ENCODE results near the gene TBC1D21.

Gene TBC1D21

DNA sequence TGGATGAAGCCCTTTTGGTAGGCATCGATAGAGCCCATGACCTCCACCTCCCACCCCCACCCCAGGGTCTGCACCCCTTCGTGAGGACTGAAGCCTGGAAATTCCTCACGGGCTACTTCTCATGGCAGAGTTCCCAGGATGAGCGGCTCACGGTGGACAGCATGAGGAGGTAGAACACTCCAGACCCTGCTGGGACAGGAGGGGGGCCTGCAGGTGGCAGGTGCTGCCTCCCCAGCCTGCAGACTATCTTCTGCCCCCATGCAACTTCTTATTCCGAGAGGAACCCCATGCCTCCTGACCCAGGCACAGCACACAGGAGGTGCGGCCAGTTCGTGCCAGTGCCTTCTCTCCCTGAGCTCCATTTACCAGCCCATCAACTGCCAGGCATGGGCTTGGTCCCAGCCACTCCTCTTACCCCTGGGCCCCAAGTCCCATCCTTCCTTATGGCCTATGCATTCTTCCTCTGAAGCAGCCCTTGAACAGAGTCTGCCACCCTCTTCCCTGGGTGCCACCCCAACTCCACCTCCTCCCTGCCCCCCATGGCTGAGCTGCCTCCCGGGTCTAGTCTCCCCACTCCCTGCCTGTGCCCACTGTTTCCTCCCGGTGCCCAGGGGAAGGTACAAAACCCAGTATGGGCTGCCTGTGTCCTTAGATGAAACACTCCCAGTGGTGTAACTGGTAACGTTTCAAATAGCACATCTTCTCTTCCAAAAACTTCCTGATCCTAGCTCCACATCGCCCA is 8.4 kb downstream of the TBC1D21 start:
- H3K27ac ChIP-seq (ENCODE audit: low read depth, low read length, poor library complexity, severe bottlenecking): no peak overlapping the region
- H3K4me3 ChIP-seq (ENCODE audit: low read depth, low read length, poor library complexity, severe bottlenecking): no peak overlapping the region
- no peaks in the 10 kb centered on the region for H3K9me2 ChIP-seq (ENCODE audit: low read depth, low read length)
- H3K36me3 ChIP-seq (ENCODE audit: insufficient read depth, low read length): no peaks in the 10 kb centered on the region
- no peak overlapping the region for H3K9ac ChIP-seq (ENCODE audit: low read length)
- no peak overlapping the region for H3K4me2 ChIP-seq (ENCODE audit: low read length)
- no peak overlapping the region for H2AFZ ChIP-seq (ENCODE audit: low read length)
- H3K27me3 ChIP-seq (ENCODE audit: insufficient read depth, low read length): no peaks in the 10 kb centered on the region
- H4K20me1 ChIP-seq (ENCODE audit: insufficient read depth, low read length): no peaks in the 10 kb centered on the region
- no peaks in the 10 kb centered on the region for H3K79me2 ChIP-seq (ENCODE audit: insufficient read depth, low read length)
- H3F3A ChIP-seq (ENCODE audit: insufficient read depth, low read length): no peaks in the 10 kb centered on the region
- TF ChIP-seq, protein P1, sequence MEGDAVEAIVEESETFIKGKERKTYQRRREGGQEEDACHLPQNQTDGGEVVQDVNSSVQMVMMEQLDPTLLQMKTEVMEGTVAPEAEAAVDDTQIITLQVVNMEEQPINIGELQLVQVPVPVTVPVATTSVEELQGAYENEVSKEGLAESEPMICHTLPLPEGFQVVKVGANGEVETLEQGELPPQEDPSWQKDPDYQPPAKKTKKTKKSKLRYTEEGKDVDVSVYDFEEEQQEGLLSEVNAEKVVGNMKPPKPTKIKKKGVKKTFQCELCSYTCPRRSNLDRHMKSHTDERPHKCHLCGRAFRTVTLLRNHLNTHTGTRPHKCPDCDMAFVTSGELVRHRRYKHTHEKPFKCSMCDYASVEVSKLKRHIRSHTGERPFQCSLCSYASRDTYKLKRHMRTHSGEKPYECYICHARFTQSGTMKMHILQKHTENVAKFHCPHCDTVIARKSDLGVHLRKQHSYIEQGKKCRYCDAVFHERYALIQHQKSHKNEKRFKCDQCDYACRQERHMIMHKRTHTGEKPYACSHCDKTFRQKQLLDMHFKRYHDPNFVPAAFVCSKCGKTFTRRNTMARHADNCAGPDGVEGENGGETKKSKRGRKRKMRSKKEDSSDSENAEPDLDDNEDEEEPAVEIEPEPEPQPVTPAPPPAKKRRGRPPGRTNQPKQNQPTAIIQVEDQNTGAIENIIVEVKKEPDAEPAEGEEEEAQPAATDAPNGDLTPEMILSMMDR (IDR thresholded peaks at IDR 0.05; ENCODE audit: low read length): no peak
- no peak for TF ChIP-seq EZH2 (IDR thresholded peaks at IDR 0.05; ENCODE audit: borderline replicate concordance, low read length)
- H3K4me1 ChIP-seq (ENCODE audit: insufficient read depth, low read length, severe bottlenecking): no peaks in the 10 kb centered on the region
- H3K9me3 ChIP-seq (ENCODE audit: low read length): no peaks in the 10 kb centered on the region

DNA sequence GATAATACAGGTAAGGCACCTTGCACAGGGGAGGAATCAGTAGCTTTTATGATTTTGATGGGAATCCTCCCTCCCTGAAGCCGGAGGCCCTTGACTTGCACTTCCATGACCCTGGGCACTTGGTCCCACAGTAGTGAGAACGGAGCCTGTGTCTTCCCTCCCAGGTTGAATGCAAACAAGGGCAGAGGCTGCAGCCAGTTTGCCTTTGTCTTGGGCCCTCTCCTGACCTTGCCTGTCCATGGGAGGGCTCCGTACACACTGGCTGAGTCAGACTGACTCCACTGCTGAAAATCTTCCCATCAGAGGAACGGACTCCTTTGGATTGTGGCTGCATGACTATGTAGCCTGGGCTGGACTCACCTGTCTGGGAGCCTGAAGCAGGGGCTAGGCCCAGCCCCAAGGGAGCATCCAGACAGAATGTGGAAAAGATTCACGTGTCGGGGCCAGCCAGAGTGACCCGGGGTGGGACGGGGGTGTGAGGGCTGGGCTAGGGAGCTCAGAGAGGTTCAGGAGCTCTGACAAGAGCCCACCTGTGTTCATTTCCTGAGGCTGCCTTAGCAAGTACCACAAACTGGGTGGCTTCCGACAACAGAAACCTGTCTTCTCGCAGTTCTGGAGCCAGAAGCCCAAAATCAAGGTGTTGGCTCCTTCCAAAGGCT is 9.5 kb downstream of the TBC1D21 start:
- Histone ChIP-seq H3K79me2 (ENCODE audit: insufficient read depth, low read length) (no peaks in the 10 kb centered on the region), H2AFZ (ENCODE audit: low read length) (no peak overlapping the region)
- no peak for TF ChIP-seq EZH2 (IDR thresholded peaks at IDR 0.05; ENCODE audit: borderline replicate concordance, low read length)
- TF ChIP-seq, protein P1 (IDR thresholded peaks at IDR 0.05; ENCODE audit: low read length): no peak

DNA sequence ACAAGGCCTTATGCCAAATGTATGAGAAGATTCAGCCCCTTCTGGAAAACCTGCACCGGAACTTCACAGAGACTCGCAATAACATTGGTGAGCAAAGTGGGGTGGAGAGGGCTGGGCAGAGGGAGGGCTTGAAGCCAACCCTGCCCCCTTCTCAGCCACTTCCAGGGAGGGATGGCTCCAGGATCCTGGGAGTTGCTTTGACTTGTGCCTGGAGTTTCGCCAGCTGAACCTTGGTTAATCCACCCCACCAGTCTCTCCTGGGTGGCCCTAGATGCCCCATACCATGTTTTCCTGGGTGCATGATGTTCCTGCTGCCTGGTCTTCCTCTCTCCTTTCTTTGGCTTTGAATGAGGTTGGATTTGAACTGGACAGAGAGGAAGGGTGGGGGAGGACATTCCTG is 10.8 kb downstream of the TBC1D21 start:
- Histone ChIP-seq H3K27me3 (ENCODE audit: insufficient read depth, low read length) (no peaks in the 10 kb centered on the region), H3K79me2 (ENCODE audit: insufficient read depth, low read length) (no peaks in the 10 kb centered on the region), H2AFZ (ENCODE audit: low read length) (no peak overlapping the region), H3F3A (ENCODE audit: insufficient read depth, low read length) (no peaks in the 10 kb centered on the region), H3K9me3 (ENCODE audit: low read length) (no peaks in the 10 kb centered on the region), H3K27ac (ENCODE audit: low read depth, low read length, poor library complexity, severe bottlenecking) (no peak overlapping the region), H3K4me1 (ENCODE audit: insufficient read depth, low read length, severe bottlenecking) (no peaks in the 10 kb centered on the region), H3K36me3 (ENCODE audit: insufficient read depth, low read length) (no peaks in the 10 kb centered on the region), H3K4me2 (ENCODE audit: low read length) (no peak overlapping the region), H4K20me1 (ENCODE audit: insufficient read depth, low read length) (no peaks in the 10 kb centered on the region), H3K9ac (ENCODE audit: low read length) (no peak overlapping the region), H3K9me2 (ENCODE audit: low read depth, low read length) (no peaks in the 10 kb centered on the region), H3K4me3 (ENCODE audit: low read depth, low read length, poor library complexity, severe bottlenecking) (no peak overlapping the region)
- no peak for TF ChIP-seq EZH2 (IDR thresholded peaks at IDR 0.05; ENCODE audit: borderline replicate concordance, low read length)
- TF ChIP-seq, protein P1 (IDR thresholded peaks at IDR 0.05; ENCODE audit: low read length): no peak

More for the DNA sequence above, 9.5 kb downstream of the TBC1D21 start:
- no peak overlapping the region for H3K4me3 ChIP-seq (ENCODE audit: low read depth, low read length, poor library complexity, severe bottlenecking)
- no peaks in the 10 kb centered on the region for H3K27me3 ChIP-seq (ENCODE audit: insufficient read depth, low read length)
- H3K4me1 ChIP-seq (ENCODE audit: insufficient read depth, low read length, severe bottlenecking): no peaks in the 10 kb centered on the region
- no peaks in the 10 kb centered on the region for H3K9me3 ChIP-seq (ENCODE audit: low read length)
- H3K27ac ChIP-seq (ENCODE audit: low read depth, low read length, poor library complexity, severe bottlenecking): no peak overlapping the region
- no peaks in the 10 kb centered on the region for H4K20me1 ChIP-seq (ENCODE audit: insufficient read depth, low read length)
- H3K9ac ChIP-seq (ENCODE audit: low read length): no peak overlapping the region
- H3K9me2 ChIP-seq (ENCODE audit: low read depth, low read length): no peaks in the 10 kb centered on the region
- no peaks in the 10 kb centered on the region for H3F3A ChIP-seq (ENCODE audit: insufficient read depth, low read length)
- H3K4me2 ChIP-seq (ENCODE audit: low read length): no peak overlapping the region
- H3K36me3 ChIP-seq (ENCODE audit: insufficient read depth, low read length): no peaks in the 10 kb centered on the region

Measured in OCI-LY1 (cell line).